Measurements from ENCODE around the gene PCSK5. TPM values are rescaled to one million over a fixed set of nuclear protein-coding genes. Genes with fewer than 3 reads are reported as not detected.
"Not testable (repeated sequence)": the region's sequence is repeated elsewhere in the genome, so short reads cannot be mapped to it uniquely, and the experiment has no call there.

Gene PCSK5
- total and polyA plus RNA-seq, 2 donors (not counting 1 experiment from before 2014, with no cell fraction given), result 0.09 TPM; not detected in 1

DNA sequence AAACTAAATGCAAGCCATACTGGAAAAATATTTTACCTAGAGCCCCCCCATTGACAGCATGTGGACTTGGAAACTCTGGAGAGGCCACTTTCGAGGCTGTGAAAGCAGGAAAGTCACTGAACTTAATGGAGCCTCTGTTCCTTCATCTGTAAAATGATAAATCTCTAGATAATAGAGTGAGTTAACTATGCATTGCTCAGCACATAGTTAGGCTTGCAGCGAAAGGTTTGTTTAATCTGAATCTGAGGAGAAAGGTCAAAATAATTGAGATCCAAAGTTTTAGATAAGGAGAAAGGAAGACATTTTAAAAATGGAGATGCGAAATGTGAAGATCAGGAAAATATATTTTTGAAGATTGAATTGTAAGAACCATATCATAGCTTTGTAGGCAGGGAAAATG is 4.6 kb downstream of the PCSK5 start:
- H3K27ac ChIP-seq (ENCODE audit: low read length in 2 of 2), result no peak overlapping the region
- H3K4me1 ChIP-seq (ENCODE audit: control insufficient read depth in 2 of 2, insufficient read depth in 2 of 2, low read length in 2 of 2), result peaks cover 13 to 19% of the 10 kb centered on the region in 2 donors
- intact Hi-C loops (cut with micrococcal nuclease), result no loop called here
- H4K20me1 ChIP-seq (ENCODE audit: control insufficient read depth, insufficient read depth, low read length, poor library complexity, severe bottlenecking), result no peaks in the 10 kb centered on the region
- H3K4me3 ChIP-seq (ENCODE audit: control extremely low read depth in 1 of 5, extremely low read depth in 1 of 5, insufficient read depth in 1 of 5, low read depth in 2 of 5, low read length in 4 of 5), result no peak overlapping the region
- ChIA-PET CTCF (no interaction called here), POLR2A (no interaction called here)
- ATAC-seq (ENCODE audit: low read depth) (no peak), DNase-seq (no peak)
- H3K27me3 ChIP-seq (replicated peaks in 1 of 4; ENCODE audit: control extremely low read depth in 1 of 4, control insufficient read depth in 3 of 4, insufficient read depth in 4 of 4, low read length in 3 of 4), result peaks cover 0 to 33% (median 14%) of the 10 kb centered on the region in 4 experiments
- H2AFZ ChIP-seq (ENCODE audit: insufficient read depth, low read depth, low read length, poor library complexity, severe bottlenecking), result no peak overlapping the region
- H3K4me1 Mint-ChIP-seq, result peaks cover 8% of the 10 kb centered on the region
- H3K9me3 ChIP-seq (ENCODE audit: control extremely low read depth in 1 of 3, control insufficient read depth in 2 of 3, insufficient read depth in 1 of 3, low read length in 2 of 3), result peaks cover 0 to 16% (median 0%) of the 10 kb centered on the region in 3 donors
- no peaks in the 10 kb centered on the region for H3K36me3 ChIP-seq (replicated peaks in 1 of 2; ENCODE audit: control extremely low read depth in 1 of 2, control insufficient read depth in 1 of 2, extremely low read depth in 1 of 2, insufficient read depth in 2 of 2, low read length in 1 of 2)
- H3K9ac ChIP-seq (ENCODE audit: low read length), result no peak overlapping the region
- no peak for TF ChIP-seq CTCF (IDR thresholded peaks at IDR 0.05)
- no peak for TF ChIP-seq EZH2 (IDR thresholded peaks at IDR 0.05; ENCODE audit: borderline replicate concordance, insufficient read depth, low read depth, low read length, poor library complexity, severe bottlenecking)
- peaks cover 39% of the 10 kb centered on the region for H3K27me3 Mint-ChIP-seq
- no peak overlapping the region for H3K27ac Mint-ChIP-seq
- H3K9me3 Mint-ChIP-seq (ENCODE audit: insufficient read depth), result no peaks in the 10 kb centered on the region
- no peak overlapping the region for H3K4me2 ChIP-seq (replicated peaks; ENCODE audit: low read depth, low read length, poor library complexity, severe bottlenecking)
- no peak overlapping the region for H3K4me3 Mint-ChIP-seq
- no peaks in the 10 kb centered on the region for H3K79me2 ChIP-seq (ENCODE audit: control insufficient read depth, insufficient read depth, low read length)
- WGBS (ENCODE audit: insufficient coverage), result 100% methylated on average over 1 of the region's 3 CpGs

DNA sequence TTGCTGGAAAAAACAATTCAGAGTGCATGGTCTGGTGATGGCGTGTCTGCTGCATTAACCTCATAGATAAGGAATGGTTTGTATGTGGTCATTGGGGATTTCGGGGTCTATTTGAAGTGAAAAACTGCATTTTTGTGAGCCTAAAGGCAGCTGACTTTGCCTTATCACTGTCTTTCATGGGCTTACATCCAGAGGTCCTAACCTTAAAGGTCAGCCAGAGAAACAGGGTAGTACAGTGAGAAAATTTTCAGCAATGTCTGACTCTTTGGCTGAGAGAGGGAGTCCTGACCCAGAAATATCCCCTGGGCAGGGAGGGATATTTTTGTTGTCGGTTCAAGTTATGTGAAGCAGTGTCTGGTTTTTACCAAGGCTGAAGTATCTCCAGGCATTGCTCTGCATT is 5.7 kb downstream of the PCSK5 start:
- H3K27me3 ChIP-seq (replicated peaks in 1 of 4; ENCODE audit: control extremely low read depth in 1 of 4, control insufficient read depth in 3 of 4, insufficient read depth in 4 of 4, low read length in 3 of 4), result peaks cover 0 to 23% (median 10%) of the 10 kb centered on the region in 4 experiments
- ChIA-PET POLR2A (no interaction called here), CTCF (no interaction called here)
- intact Hi-C loops (cut with micrococcal nuclease), result no loop called here
- peaks cover 0 to 14% (median 0%) of the 10 kb centered on the region in 3 donors for H3K9me3 ChIP-seq (ENCODE audit: control extremely low read depth in 1 of 3, control insufficient read depth in 2 of 3, insufficient read depth in 1 of 3, low read length in 2 of 3)
- no peaks in the 10 kb centered on the region for H4K20me1 ChIP-seq (ENCODE audit: control insufficient read depth, insufficient read depth, low read length, poor library complexity, severe bottlenecking)
- H3K9me3 Mint-ChIP-seq (ENCODE audit: insufficient read depth), result no peaks in the 10 kb centered on the region
- TF ChIP-seq CTCF (IDR thresholded peaks at IDR 0.05) (no peak), EZH2 (IDR thresholded peaks at IDR 0.05; ENCODE audit: borderline replicate concordance, insufficient read depth, low read depth, low read length, poor library complexity, severe bottlenecking) (no peak)
- H3K4me2 ChIP-seq (replicated peaks; ENCODE audit: low read depth, low read length, poor library complexity, severe bottlenecking), result no peak overlapping the region
- DNase-seq (no peak), ATAC-seq (ENCODE audit: low read depth) (no peak)
- H3K27ac ChIP-seq (ENCODE audit: low read length in 2 of 2), result no peak overlapping the region
- WGBS (ENCODE audit: insufficient coverage), result 82% methylated on average over 3 of the region's 3 CpGs
- H3K4me1 Mint-ChIP-seq, result peaks cover 5% of the 10 kb centered on the region
- H3K4me1 ChIP-seq (ENCODE audit: control insufficient read depth in 2 of 2, insufficient read depth in 2 of 2, low read length in 2 of 2), result peaks cover 8 to 11% of the 10 kb centered on the region in 2 donors
- H3K27me3 Mint-ChIP-seq, result peaks cover 40% of the 10 kb centered on the region
- H3K79me2 ChIP-seq (ENCODE audit: control insufficient read depth, insufficient read depth, low read length), result no peaks in the 10 kb centered on the region
- no peak overlapping the region for H2AFZ ChIP-seq (ENCODE audit: insufficient read depth, low read depth, low read length, poor library complexity, severe bottlenecking)
- H3K36me3 ChIP-seq (replicated peaks in 1 of 2; ENCODE audit: control extremely low read depth in 1 of 2, control insufficient read depth in 1 of 2, extremely low read depth in 1 of 2, insufficient read depth in 2 of 2, low read length in 1 of 2), result no peaks in the 10 kb centered on the region
- no peak overlapping the region for H3K27ac Mint-ChIP-seq
- no peak overlapping the region for H3K9ac ChIP-seq (ENCODE audit: low read length)
- H3K4me3 Mint-ChIP-seq, result no peak overlapping the region
- no peak overlapping the region for H3K4me3 ChIP-seq (ENCODE audit: control extremely low read depth in 1 of 5, extremely low read depth in 1 of 5, insufficient read depth in 1 of 5, low read depth in 2 of 5, low read length in 4 of 5)

- DNase-seq; H3K4me3 ChIP-seq (ENCODE audit: control extremely low read depth in 1 of 5, extremely low read depth in 1 of 5, insufficient read depth in 1 of 5, low read depth in 2 of 5, low read length in 4 of 5); POLR2A ChIA-PET; H3K9ac ChIP-seq (ENCODE audit: low read length); H3K27ac ChIP-seq (ENCODE audit: low read length in 2 of 2); H4K20me1 ChIP-seq (ENCODE audit: control insufficient read depth, insufficient read depth, low read length, poor library complexity, severe bottlenecking); H3K4me1 ChIP-seq (ENCODE audit: control insufficient read depth in 2 of 2, insufficient read depth in 2 of 2, low read length in 2 of 2); H3K79me2 ChIP-seq (ENCODE audit: control insufficient read depth, insufficient read depth, low read length); ATAC-seq (ENCODE audit: low read depth); H3K9me3 ChIP-seq (ENCODE audit: control extremely low read depth in 1 of 3, control insufficient read depth in 2 of 3, insufficient read depth in 1 of 3, low read length in 2 of 3); H3K27me3 Mint-ChIP-seq; H3K27ac Mint-ChIP-seq; H3K4me2 ChIP-seq (replicated peaks; ENCODE audit: low read depth, low read length, poor library complexity, severe bottlenecking); H3K9me3 Mint-ChIP-seq (ENCODE audit: insufficient read depth); CTCF ChIA-PET; H3K4me1 Mint-ChIP-seq; intact Hi-C loops (cut with micrococcal nuclease); H3K27me3 ChIP-seq (replicated peaks in 1 of 4; ENCODE audit: control extremely low read depth in 1 of 4, control insufficient read depth in 3 of 4, insufficient read depth in 4 of 4, low read length in 3 of 4); H3K36me3 ChIP-seq (replicated peaks in 1 of 2; ENCODE audit: control extremely low read depth in 1 of 2, control insufficient read depth in 1 of 2, extremely low read depth in 1 of 2, insufficient read depth in 2 of 2, low read length in 1 of 2); H2AFZ ChIP-seq (ENCODE audit: insufficient read depth, low read depth, low read length, poor library complexity, severe bottlenecking); H3K4me3 Mint-ChIP-seq: not testable (repeated sequence)
- no CpG with 5 or more reads among the region's 7 CpGs for WGBS (ENCODE audit: insufficient coverage)
Observed at GRCh38 chr9:75900893-75901524, 10.5 kb downstream of the PCSK5 start.
